ENCODE measurements around the gene ATP2C2.

DNA sequence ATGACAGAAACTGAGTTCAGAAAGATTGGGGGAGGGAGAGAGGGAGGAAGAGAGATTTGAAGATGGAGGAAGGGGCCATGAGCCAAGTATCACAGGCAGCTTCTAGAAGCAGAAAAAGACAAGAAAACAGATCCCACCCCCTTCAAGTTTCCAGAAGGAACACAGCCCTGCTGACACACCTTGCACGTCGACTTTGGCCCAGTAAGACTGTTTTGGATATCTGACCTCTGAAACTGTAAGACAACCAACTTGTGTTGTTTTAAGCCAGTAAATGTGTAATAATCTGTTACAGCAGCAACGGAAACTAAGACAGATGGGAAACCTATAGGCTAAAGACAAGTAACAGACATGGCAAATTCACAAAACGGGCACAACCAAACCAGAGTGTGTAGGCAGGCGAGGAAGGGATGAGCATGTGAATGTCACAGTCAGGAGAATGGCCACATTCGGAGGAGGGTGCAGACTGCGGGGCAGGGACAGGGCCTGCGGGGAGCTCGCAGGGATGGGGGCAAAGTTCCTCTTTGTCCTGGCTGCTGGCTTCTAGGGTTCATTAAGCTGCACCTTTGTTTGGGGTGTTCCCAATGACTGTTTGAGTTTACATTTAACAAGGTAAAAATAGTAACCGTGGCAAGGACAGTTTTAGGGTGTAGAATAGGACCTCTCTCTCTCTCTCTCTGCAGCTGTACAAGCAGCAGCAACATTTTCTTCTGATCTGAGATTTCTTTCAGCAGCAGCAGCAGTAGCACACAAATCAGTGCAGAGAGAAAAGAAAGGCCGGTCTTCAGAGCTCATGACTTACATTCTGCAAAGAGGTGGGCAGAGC, 18.3 kb upstream of the ATP2C2 start:
- TF ChIP-seq, protein P1, sequence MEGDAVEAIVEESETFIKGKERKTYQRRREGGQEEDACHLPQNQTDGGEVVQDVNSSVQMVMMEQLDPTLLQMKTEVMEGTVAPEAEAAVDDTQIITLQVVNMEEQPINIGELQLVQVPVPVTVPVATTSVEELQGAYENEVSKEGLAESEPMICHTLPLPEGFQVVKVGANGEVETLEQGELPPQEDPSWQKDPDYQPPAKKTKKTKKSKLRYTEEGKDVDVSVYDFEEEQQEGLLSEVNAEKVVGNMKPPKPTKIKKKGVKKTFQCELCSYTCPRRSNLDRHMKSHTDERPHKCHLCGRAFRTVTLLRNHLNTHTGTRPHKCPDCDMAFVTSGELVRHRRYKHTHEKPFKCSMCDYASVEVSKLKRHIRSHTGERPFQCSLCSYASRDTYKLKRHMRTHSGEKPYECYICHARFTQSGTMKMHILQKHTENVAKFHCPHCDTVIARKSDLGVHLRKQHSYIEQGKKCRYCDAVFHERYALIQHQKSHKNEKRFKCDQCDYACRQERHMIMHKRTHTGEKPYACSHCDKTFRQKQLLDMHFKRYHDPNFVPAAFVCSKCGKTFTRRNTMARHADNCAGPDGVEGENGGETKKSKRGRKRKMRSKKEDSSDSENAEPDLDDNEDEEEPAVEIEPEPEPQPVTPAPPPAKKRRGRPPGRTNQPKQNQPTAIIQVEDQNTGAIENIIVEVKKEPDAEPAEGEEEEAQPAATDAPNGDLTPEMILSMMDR (conservative IDR thresholded peaks at IDR 0.05; ENCODE audit: low read length): no peak
- no peak for TF ChIP-seq EZH2phosphoT487 (IDR thresholded peaks at IDR 0.05; ENCODE audit: borderline replicate concordance)

All from Loucy (cell line).